Caco-2 (cell line): ENCODE measurements around the gene HES4. TPM values are rescaled to one million over a fixed set of nuclear protein-coding genes. Genes with fewer than 3 reads are reported as not detected.

ENCODE experiments used
- BruUV-seq: library from RNA; stranded (reverse); fragments of 400-500 nt; replicated peaks from 2 replicates; lab custom pipeline; 2021; lab: Mats Ljungman, UMichigan
- CTCF ChIA-PET: fragments of 300-600 bp; sonication (Branson Sonifier 250); formaldehyde crosslinking; loops from one replicate; lab custom pipeline; 2022; ENCODE audit warnings: antibody characterized with exemption; lab: Charles Lee
- POLR2A ChIA-PET: fragments of 300-600 bp; sonication (Branson Sonifier 250); formaldehyde crosslinking; loops from one replicate; lab custom pipeline; 2022; ENCODE audit warnings: antibody characterized with exemption; lab: Charles Lee
- DNase-seq, 2 experiments: peaks; one replicate each; pipeline versions ENCODE4 v3.0.0 to v3.0.0-alpha.2; 2020 to 2022
- H3K27me3 ChIP-seq: replicated peaks from 2 replicates; pipeline ENCODE4 v1.6.0; 2011; ENCODE audit warnings: low read length; ENCODE audit not compliant: control insufficient read depth, insufficient read depth
- H3K36me3 ChIP-seq: 2 replicates; pipeline ENCODE4 v1.5.1; 2011; ENCODE audit warnings: low read length; ENCODE audit not compliant: control insufficient read depth, insufficient read depth
- H3K4me1 ChIP-seq: fragments of 250-450 bp; sonication (Bioruptor Pico); 2 replicates; pipeline ENCODE4 v1.5.1; 2020; ENCODE audit warnings: mild to moderate bottlenecking
- H3K4me3 ChIP-seq: 2 replicates; pipeline ENCODE4 v1.5.1; 2011; ENCODE audit warnings: low read depth, mild to moderate bottlenecking, control low read depth, low read length
- H3K9me3 ChIP-seq: fragments of 250-450 bp; sonication (Bioruptor Pico); 2 replicates; pipeline ENCODE4 v1.5.1; 2020; ENCODE audit warnings: mild to moderate bottlenecking, moderate library complexity
- H3K27ac Mint-ChIP-seq: one replicate; pipeline ENCODE4 v1.8.0; 2022; ENCODE audit warnings: mixed read lengths; ENCODE audit not compliant: unreplicated experiment
- H3K27me3 Mint-ChIP-seq: one replicate; pipeline ENCODE4 v1.8.0; 2022; ENCODE audit warnings: mixed read lengths; ENCODE audit not compliant: insufficient read depth, unreplicated experiment
- H3K36me3 Mint-ChIP-seq: one replicate; pipeline ENCODE4 v1.8.0; 2022; ENCODE audit warnings: mild to moderate bottlenecking, mixed read lengths; ENCODE audit not compliant: insufficient read depth, unreplicated experiment
- H3K4me1 Mint-ChIP-seq: one replicate; pipeline ENCODE4 v1.8.0; 2022; ENCODE audit warnings: low read depth, mixed read lengths; ENCODE audit not compliant: unreplicated experiment
- H3K4me3 Mint-ChIP-seq: one replicate; pipeline ENCODE4 v1.8.0; 2022; ENCODE audit warnings: mild to moderate bottlenecking, moderate library complexity, mixed read lengths; ENCODE audit not compliant: unreplicated experiment
- H3K9me3 Mint-ChIP-seq: one replicate; pipeline ENCODE4 v1.8.0; 2022; ENCODE audit warnings: mixed read lengths; ENCODE audit not compliant: unreplicated experiment
- CTCF ChIP-seq, 2 experiments: fragments of 200-600 bp in 1 of 2; IDR thresholded peaks; 1 replicate in 1 of 2; 2 replicates in 1 of 2; pipeline versions ENCODE4 v1.5.1 to v1.8.0; 2011 to 2022; ENCODE audit warnings: antibody characterized with exemption in 1 of 2, control low read depth in 1 of 2, inconsistent platforms in 1 of 2, low read depth in 1 of 2, low read length in 1 of 2, mild to moderate bottlenecking in 1 of 2, moderate library complexity in 1 of 2; ENCODE audit not compliant: insufficient read depth in 1 of 2, severe bottlenecking in 1 of 2, unreplicated experiment in 1 of 2
- intact Hi-C: fragments of 100-400 bp; cut with micrococcal nuclease; formaldehyde crosslinking; loops from one replicate; pipeline ENCODE4 v1.10.0; 2022; ENCODE audit not compliant: unreplicated experiment
- total RNA-seq: library from RNA; stranded (reverse); gene quantifications from 2 replicates; pipeline ENCODE4 v1.2.3, GENCODE V29; 2022

The HES4 gene
- total RNA-seq, 1 experiment from 2014 or later: 53.8 TPM

DNA sequence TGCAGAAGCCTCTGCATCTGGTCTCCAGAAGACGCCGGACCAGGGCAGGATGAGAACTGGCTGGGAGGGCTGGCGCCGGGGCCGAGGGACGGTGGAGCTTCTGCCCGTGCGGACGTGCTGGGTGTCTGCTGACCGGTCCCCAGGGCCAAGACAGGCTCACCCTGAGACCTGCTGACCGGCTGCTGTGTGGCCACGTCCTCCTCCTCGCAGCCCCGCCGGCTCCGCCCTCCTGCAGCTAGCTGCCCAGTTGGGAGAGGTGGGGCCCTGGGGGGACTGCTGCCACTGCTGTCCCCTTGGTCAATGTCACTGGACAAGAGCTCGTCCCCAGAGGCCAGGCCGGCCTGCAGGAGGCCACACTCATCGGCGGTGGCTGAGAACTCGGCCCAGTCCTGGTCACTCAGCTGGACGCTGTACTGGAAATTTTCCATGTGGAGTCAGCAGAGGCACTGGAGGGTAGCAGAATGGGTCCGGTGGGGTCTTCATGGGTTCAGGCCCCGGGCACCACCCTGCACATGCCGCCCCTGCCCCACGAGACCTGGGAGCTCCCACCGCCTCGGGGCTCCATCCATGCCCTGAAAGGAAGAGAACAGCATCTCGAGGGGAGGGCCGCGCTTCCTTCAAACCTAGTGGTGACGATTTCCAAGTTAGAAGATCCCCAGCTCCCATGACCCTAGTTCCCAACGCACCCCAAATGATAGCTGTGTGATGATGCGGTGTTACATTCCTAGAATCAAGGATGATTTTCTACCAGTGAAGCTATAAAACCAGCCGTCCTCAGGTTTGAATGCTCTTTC is 19.1 kb downstream of the HES4 start:
- Mint-ChIP-seq H3K27me3 (no peaks in the 10 kb centered on the region), H3K4me3 (no peak overlapping the region), H3K4me1 (peaks cover 6% of the 10 kb centered on the region), H3K27ac (no peak overlapping the region), H3K36me3 (peaks cover 9% of the 10 kb centered on the region), H3K9me3 (no peaks in the 10 kb centered on the region)
- Histone ChIP-seq H3K4me1 (peaks cover under 1% of the 10 kb centered on the region; the same call in 1 of the 2 replicates), H3K27me3 (no peaks in the 10 kb centered on the region), H3K9me3 (no peaks in the 10 kb centered on the region), H3K4me3 (no peak overlapping the region), H3K36me3 (no peaks in the 10 kb centered on the region)
- TF ChIP-seq CTCF (IDR thresholded peaks at IDR 0.05; ENCODE audit: insufficient read depth in 1 of 2, low read depth in 1 of 2, low read length in 1 of 2, severe bottlenecking in 1 of 2, unreplicated experiment in 1 of 2): no peak
- POLR2A ChIA-PET: no interaction called here
- DNase-seq: no peak
- CTCF ChIA-PET: no interaction called here
- intact Hi-C loops: loop anchor here (5.0 kb wide), 1 partner anchor 82 kb away; no protein-coding TSS in a partner anchor
- no TSS peak for BruUV-seq

DNA sequence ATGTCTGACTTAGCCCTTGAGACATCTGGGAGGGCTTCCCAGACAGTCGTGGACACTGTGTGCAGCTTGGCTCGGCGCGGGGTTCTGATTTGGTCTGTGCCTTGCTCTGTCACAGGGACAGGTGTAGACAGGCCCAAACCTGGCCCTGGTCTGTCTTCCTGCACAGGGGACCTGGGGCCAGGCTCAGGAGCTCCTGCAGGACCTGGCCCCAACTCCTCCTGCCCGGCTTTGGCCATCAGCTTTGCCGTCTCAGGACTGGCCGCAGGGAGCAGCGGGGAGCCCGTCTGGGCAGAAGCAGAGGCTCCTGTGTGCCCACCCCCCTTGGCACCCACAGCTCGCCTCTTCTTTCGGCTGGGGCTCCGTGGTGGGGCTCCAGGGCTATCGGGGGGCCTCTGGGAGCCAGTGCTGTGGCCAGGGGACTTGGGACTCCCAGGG is 19.7 kb downstream of the HES4 start:
- BruUV-seq: no TSS peak
- H3K27ac Mint-ChIP-seq: no peak overlapping the region
- H3K4me3 ChIP-seq: no peak overlapping the region
- ChIA-PET POLR2A (no interaction called here), CTCF (no interaction called here)
- no peaks in the 10 kb centered on the region for H3K36me3 ChIP-seq
- no peaks in the 10 kb centered on the region for H3K9me3 Mint-ChIP-seq
- no peaks in the 10 kb centered on the region for H3K9me3 ChIP-seq
- no peak overlapping the region for H3K4me3 Mint-ChIP-seq
- peaks cover 6% of the 10 kb centered on the region for H3K4me1 Mint-ChIP-seq
- H3K4me1 ChIP-seq: peaks cover 5% of the 10 kb centered on the region; the same call in 1 of the 2 replicates
- H3K36me3 Mint-ChIP-seq: peaks cover 9% of the 10 kb centered on the region
- H3K27me3 ChIP-seq: no peaks in the 10 kb centered on the region
- no peak for DNase-seq
- intact Hi-C loops: loop anchor here (5.0 kb wide), 1 partner anchor 82 kb away; no protein-coding TSS in a partner anchor
- TF ChIP-seq CTCF (IDR thresholded peaks at IDR 0.05; ENCODE audit: insufficient read depth in 1 of 2, low read depth in 1 of 2, low read length in 1 of 2, severe bottlenecking in 1 of 2, unreplicated experiment in 1 of 2): no peak
- H3K27me3 Mint-ChIP-seq: no peaks in the 10 kb centered on the region

- no TSS peak for BruUV-seq
- H3K27me3 Mint-ChIP-seq: no peaks in the 10 kb centered on the region
- Histone ChIP-seq H3K9me3 (no peaks in the 10 kb centered on the region), H3K27me3 (no peaks in the 10 kb centered on the region), H3K4me1 (peaks cover 5% of the 10 kb centered on the region; the same call in 1 of the 2 replicates), H3K36me3 (no peaks in the 10 kb centered on the region), H3K4me3 (no peak overlapping the region)
- peaks cover 10% of the 10 kb centered on the region for H3K4me1 Mint-ChIP-seq
- H3K36me3 Mint-ChIP-seq: peaks cover 9% of the 10 kb centered on the region
- intact Hi-C loops: loop anchor here (5.0 kb wide), 1 partner anchor 83 kb away; no protein-coding TSS in a partner anchor
- H3K4me3 Mint-ChIP-seq: no peak overlapping the region
- no peak overlapping the region for H3K27ac Mint-ChIP-seq
- DNase-seq: no peak
- CTCF ChIA-PET: no interaction called here
- POLR2A ChIA-PET: no interaction called here
- TF ChIP-seq CTCF (IDR thresholded peaks at IDR 0.05; ENCODE audit: insufficient read depth in 1 of 2, low read depth in 1 of 2, low read length in 1 of 2, severe bottlenecking in 1 of 2, unreplicated experiment in 1 of 2): no peak
- H3K9me3 Mint-ChIP-seq: no peaks in the 10 kb centered on the region
These were observed 20.2 kb downstream of the HES4 start for GRCh38 chr1:979744-980072.
